ENCODE data around the gene CCN5. TPM values are rescaled to one million over a fixed set of nuclear protein-coding genes. Genes with fewer than 3 reads are reported as not detected.

CCN5 gene
- total RNA-seq, 6 experiments from 2014 or later, result 0.92 to 6.1 (median 1.5) TPM

GRCh38 chr20:44721785-44722054, 6.6 kb downstream of the CCN5 start:
- intact Hi-C loops (cut with DNase I), result no loop called here
- 80% methylated on average over 1 of the region's 1 CpG for WGBS (ENCODE audit: insufficient coverage, low coverage, low lambda C conversion rate, missing lambda C conversion rate)
- Histone ChIP-seq H3K27ac (no peak overlapping the region), H3K4me3 (no peak overlapping the region), H3K27me3 (no peaks in the 10 kb centered on the region), H3K4me1 (no peaks in the 10 kb centered on the region), H3K9me3 (no peaks in the 10 kb centered on the region), H3K36me3 (no peaks in the 10 kb centered on the region)
- ATAC-seq, result no peak
- DNase-seq, result no peak
- TF ChIP-seq, protein P1, sequence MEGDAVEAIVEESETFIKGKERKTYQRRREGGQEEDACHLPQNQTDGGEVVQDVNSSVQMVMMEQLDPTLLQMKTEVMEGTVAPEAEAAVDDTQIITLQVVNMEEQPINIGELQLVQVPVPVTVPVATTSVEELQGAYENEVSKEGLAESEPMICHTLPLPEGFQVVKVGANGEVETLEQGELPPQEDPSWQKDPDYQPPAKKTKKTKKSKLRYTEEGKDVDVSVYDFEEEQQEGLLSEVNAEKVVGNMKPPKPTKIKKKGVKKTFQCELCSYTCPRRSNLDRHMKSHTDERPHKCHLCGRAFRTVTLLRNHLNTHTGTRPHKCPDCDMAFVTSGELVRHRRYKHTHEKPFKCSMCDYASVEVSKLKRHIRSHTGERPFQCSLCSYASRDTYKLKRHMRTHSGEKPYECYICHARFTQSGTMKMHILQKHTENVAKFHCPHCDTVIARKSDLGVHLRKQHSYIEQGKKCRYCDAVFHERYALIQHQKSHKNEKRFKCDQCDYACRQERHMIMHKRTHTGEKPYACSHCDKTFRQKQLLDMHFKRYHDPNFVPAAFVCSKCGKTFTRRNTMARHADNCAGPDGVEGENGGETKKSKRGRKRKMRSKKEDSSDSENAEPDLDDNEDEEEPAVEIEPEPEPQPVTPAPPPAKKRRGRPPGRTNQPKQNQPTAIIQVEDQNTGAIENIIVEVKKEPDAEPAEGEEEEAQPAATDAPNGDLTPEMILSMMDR (IDR thresholded peaks at IDR 0.05), result no peak
- no peak for TF ChIP-seq POLR2A (IDR thresholded peaks at IDR 0.05)

DNA sequence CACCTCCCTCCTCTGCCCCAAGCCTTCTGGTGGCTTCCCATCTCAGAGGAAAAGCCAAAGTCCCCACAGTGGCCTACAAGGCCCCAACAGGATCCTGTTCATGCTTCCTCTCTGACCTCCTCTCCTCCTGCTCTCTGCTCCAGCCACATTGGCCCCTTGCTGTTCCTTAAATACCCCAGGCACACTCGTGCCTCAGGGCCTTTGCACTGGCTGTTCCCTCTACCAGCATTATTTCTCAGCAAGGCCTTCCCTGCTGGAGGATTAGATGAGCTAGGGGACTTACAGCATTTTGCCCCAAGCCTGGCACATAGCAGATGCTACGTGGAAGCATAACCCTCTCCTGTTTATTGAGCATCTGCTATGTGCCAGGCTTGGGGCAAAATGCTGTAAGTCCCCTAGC, 7.8 kb downstream of the CCN5 start:
- H3K4me3 ChIP-seq, result no peak overlapping the region
- intact Hi-C loops (cut with DNase I), result no loop called here
- ATAC-seq (no peak), DNase-seq (no peak)
- TF ChIP-seq POLR2A (IDR thresholded peaks at IDR 0.05), result no peak
- TF ChIP-seq, protein P1 (IDR thresholded peaks at IDR 0.05), result no peak
- H3K9me3 ChIP-seq, result no peaks in the 10 kb centered on the region
- H3K36me3 ChIP-seq, result no peaks in the 10 kb centered on the region
- no peaks in the 10 kb centered on the region for H3K27me3 ChIP-seq
- WGBS (ENCODE audit: insufficient coverage, low coverage, low lambda C conversion rate, missing lambda C conversion rate), result 43% methylated on average over 2 of the region's 2 CpGs
- H3K4me1 ChIP-seq, result no peaks in the 10 kb centered on the region
- H3K27ac ChIP-seq, result no peak overlapping the region

DNA sequence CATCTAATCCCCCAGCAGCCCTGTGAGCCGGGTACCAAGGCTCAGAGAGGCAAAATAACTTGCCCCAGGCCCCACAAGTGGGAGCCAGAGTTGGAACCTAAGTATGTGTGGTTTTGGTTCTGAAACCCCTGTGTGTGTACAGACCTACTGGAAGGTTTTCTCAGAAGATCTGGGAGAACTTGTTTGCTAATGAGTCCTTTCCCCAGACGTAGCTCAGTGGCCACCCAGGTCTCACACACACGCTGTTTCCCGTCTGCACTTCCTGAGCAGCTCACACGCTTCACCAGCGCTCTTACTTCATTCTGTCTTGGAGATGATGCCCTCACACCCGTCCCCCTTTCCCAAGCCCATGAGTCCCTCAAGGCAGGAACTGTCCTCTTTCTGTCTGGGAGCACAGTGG, 8.2 kb downstream of the CCN5 start:
- Histone ChIP-seq H3K27ac (no peak overlapping the region), H3K4me3 (no peak overlapping the region), H3K27me3 (no peaks in the 10 kb centered on the region), H3K4me1 (no peaks in the 10 kb centered on the region), H3K9me3 (no peaks in the 10 kb centered on the region), H3K36me3 (no peaks in the 10 kb centered on the region)
- WGBS (ENCODE audit: insufficient coverage, low coverage, low lambda C conversion rate, missing lambda C conversion rate), result 54% methylated on average over 6 of the region's 7 CpGs
- DNase-seq (no peak), ATAC-seq (no peak)
- intact Hi-C loops (cut with DNase I), result no loop called here
- TF ChIP-seq POLR2A (IDR thresholded peaks at IDR 0.05), result no peak
- TF ChIP-seq, protein P1 (IDR thresholded peaks at IDR 0.05), result no peak

- H3K27me3 ChIP-seq, result no peaks in the 10 kb centered on the region
- no peaks in the 10 kb centered on the region for H3K9me3 ChIP-seq
- intact Hi-C loops (cut with DNase I), result no loop called here
- H3K27ac ChIP-seq, result no peak overlapping the region
- H3K4me3 ChIP-seq, result no peak overlapping the region
- ATAC-seq, result no peak
- no peak for DNase-seq
- WGBS (ENCODE audit: insufficient coverage, low coverage, low lambda C conversion rate, missing lambda C conversion rate), result 83% methylated on average over 5 of the region's 9 CpGs
- TF ChIP-seq, protein P1 (IDR thresholded peaks at IDR 0.05), result no peak
- no peak for TF ChIP-seq POLR2A (IDR thresholded peaks at IDR 0.05)
- H3K36me3 ChIP-seq, result no peaks in the 10 kb centered on the region
- no peaks in the 10 kb centered on the region for H3K4me1 ChIP-seq
Observed at GRCh38 chr20:44723798-44724362, 8.7 kb downstream of the CCN5 start.
